GM18870 (cell line): ENCODE measurements around the gene TRPM4.
"Not testable (repeated sequence)": the region's sequence is repeated elsewhere in the genome, so short reads cannot be mapped to it uniquely, and the experiment has no call there.

Experiments
- ATAC-seq: cut with Tn5 transposase; IDR thresholded peaks from one replicate; pipeline ENCODE4 v1.9.1; 2021; ENCODE audit warnings: moderate library complexity; ENCODE audit not compliant: unreplicated experiment

TRPM4 gene

DNA sequence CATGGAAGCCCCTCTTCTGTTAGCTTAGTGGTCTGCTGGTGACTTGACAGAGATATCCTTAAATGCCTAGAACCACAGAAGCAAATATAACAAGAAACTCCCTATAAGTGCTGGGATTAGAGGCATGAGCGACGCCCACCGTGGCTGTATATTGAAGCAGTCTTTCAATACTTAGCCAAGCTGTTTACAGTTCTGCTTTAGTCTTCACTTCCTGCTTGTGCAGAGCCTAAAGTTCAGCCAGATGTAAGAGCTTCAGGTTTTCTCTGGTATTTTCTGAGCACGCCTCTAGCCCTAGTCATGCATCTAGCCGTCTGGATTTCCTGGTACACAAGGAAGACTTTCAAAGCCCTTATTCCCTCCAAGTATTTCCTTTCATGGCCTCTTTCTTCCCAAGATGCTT lies 28.5 kb downstream of the TRPM4 start:
- no peak for ATAC-seq

DNA sequence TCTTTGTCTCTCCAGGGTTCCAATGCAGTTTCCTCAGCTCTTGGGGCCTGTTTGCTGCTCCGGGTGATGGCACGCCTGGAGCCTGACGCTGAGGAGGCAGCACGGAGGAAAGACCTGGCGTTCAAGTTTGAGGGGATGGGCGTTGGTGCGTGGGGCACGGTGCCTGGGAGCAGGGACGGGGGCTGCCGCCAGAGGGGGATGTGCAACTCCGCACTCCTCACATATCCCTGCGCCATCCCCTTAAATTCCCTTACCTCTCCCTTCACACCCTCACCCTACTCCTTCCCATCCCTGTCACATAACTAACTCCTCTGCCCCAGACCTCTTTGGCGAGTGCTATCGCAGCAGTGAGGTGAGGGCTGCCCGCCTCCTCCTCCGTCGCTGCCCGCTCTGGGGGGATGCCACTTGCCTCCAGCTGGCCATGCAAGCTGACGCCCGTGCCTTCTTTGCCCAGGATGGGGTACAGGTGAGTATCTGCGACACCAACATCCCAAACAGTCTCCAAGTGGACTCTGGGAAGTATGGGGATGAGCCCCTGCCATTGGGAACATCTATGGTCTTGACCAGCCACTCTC lies 31.1 kb downstream of the TRPM4 start:
- ATAC-seq: no peak

DNA sequence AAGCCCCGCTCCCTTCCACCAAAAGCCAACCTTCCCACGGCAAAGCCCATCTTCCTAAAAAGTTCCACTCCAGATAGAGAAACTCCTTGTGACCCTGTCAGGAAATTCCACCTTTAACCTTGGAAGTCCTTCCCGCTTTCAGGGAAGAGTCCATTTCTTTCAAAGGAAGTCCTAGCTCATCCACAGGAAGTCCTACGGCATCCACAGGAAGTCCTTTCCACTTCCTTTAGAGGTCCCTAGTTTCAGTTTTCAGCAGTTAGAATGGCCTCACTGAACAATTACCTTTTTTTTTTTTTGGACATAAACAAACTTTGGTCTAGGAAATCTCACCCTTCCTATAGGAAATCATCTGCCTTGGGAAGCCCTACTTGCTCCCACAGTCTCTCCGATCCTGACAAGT lies 31.7 kb downstream of the TRPM4 start:
- ATAC-seq: no peak

DNA sequence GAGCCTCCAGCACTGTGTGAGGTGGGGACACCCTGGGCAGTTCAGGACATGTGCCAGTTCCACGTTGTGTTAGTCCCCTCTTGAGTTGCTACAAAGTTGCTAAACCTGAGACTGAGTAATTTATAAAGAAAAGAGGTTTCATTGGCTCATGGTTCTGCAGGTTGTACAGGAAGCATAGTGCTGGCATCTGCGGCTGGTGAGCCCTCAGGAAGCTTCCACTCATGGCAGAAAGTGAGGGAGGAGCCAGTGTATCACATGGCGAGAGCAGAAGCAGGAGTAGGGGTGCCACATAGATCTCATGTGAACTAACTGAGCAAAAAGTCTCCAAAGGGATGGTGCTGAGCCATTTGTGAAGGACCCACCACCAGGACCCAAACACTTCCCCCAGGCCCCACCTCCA lies 33.2 kb downstream of the TRPM4 start:
- no peak for ATAC-seq

DNA sequence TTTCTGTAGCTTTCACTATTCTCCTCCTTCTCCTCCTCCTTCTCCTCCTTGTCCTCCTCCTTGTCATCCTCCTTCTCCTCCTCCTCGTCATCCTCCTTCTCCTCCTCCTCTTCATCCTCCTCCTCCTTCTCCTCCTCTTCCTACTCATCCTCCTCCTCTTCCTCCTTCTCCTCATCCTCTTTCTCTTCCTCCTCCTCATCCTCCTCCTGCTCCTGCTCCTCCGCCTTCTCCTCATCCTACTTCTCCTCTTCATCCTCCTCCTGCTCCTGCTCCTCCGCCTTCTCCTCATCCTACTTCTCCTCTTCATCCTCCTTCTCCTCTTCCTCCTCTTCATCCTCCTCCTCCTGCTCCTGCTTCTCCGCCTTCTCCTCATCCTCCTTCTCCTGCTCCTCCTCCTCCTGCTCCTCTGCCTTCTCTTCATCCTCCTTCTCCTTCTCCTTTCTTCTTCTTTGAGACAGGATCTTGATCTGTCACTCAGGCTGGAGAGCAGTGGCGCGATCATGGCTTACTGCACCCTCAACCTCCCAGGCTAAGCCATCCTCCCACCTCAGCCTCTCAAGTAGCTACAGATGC lies 36.3 kb downstream of the TRPM4 start:
- ATAC-seq: no peak

DNA sequence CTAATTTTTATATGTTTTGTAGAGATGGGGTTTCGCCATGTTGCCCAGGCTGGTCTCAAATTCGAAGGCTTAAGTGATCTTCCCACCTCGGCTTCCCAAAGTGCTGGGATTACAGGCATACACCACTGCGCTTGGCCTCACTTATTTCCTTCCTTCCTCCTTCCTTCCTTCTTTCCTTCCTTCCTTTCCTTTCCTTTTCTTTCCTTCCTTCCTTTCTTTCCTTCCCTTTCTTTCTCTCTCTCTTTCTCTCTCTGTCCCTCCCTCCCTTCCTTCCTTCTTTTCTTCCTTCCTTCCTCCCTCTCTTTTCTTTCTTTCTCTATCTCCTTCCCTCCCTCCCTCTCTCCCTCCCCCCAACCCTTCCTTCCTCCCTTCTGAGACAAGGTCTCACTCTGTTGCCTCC lies 36.8 kb downstream of the TRPM4 start:
- ATAC-seq: no peak

DNA sequence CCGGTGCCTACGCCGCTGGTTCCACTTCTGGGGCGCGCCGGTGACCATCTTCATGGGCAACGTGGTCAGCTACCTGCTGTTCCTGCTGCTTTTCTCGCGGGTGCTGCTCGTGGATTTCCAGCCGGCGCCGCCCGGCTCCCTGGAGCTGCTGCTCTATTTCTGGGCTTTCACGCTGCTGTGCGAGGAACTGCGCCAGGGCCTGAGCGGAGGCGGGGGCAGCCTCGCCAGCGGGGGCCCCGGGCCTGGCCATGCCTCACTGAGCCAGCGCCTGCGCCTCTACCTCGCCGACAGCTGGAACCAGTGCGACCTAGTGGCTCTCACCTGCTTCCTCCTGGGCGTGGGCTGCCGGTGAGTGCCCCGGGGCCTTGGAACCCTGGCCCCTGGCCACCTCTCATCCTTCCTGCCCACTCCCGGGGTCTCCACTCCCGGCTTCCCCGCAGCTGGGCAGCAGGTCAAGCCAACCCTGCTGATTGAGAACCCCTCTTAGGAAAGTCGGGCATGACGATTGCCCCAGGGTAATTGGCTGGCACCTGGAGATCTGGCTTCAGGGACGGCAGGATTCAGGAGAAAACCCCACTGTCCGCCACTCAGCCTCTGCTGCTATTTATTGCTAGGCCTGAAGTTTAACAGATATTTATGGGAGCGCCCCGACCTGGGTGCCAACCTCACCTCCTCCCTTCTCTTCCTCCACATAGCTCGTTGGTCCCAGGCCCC lies 39.1 kb downstream of the TRPM4 start:
- ATAC-seq: no peak

DNA sequence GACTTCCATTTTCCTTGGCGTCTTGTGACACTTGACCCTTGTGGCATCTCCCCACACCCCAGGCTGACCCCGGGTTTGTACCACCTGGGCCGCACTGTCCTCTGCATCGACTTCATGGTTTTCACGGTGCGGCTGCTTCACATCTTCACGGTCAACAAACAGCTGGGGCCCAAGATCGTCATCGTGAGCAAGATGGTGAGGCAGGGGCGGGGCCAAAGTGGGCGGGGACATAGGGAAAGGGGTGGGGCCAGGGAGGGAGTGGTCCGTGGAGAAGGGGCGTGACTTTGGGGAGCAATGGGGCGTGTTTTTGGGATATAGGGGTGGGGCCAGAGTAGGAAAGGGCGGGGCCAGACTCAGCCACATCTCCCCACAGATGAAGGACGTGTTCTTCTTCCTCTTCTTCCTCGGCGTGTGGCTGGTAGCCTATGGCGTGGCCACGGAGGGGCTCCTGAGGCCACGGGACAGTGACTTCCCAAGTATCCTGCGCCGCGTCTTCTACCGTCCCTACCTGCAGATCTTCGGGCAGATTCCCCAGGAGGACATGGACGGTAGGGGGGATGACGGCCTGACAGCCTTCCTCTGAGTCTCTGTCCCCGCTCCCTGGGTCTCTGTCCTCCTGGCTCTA lies 42.8 kb downstream of the TRPM4 start:
- no peak for ATAC-seq

DNA sequence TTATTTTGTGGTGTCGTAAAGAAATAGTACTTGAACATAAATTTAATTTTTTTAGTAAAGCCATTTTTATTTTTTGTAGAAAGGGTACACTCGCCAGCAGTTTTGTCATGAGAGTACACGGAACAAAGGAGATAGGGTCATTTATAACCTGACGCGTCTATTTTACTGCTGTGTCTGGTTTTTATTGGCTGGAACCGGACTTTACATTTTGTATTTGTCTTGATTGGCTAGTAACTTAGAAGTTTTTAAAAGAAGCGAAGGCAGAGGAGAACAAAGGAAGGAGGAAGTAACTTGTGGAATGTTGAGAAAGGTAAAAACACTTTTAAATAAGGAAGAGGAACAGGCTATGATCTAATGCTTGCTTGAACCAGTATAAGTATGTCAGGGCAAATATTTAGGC lies 43.5 kb downstream of the TRPM4 start:
- no peak for ATAC-seq

DNA sequence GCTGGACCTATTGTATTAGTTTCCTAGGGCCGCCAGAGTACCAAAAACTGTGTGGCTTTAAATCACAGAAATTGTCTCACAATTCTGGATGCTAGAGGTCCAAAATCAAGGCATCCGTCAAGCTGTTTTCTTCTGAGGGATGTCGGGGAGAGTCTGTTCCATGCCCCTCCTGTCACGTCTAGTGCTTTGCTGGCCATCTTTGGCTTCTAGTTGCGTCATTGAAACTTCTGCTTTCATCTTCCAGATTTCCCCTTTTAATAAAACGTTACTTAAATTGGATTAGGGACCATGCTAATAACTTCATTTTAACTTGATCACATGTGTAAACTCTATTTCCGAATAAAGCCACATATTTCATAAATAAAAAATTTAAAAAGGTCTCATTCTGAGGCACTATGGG lies 47.5 kb downstream of the TRPM4 start:
- no peak for ATAC-seq

DNA sequence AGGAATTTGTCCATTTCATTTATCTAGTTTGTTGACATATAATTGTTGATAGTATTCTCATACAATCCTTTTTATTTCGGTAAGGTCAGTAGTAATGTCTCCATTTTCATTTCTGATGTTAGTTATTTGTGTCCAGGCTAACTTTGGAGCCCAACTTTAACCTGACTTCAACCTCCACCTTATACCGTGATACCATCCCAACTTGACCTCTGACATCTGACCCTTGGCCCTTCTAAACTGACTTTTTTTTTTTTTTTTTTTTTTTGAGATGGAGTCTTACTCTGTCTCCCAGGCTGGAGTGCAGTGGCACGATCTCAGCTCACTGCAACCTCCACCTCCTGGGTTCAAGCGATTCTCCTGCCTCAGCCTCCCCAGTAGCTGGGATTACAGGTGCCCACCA lies 51.9 kb downstream of the TRPM4 start:
- not testable (repeated sequence) for ATAC-seq

DNA sequence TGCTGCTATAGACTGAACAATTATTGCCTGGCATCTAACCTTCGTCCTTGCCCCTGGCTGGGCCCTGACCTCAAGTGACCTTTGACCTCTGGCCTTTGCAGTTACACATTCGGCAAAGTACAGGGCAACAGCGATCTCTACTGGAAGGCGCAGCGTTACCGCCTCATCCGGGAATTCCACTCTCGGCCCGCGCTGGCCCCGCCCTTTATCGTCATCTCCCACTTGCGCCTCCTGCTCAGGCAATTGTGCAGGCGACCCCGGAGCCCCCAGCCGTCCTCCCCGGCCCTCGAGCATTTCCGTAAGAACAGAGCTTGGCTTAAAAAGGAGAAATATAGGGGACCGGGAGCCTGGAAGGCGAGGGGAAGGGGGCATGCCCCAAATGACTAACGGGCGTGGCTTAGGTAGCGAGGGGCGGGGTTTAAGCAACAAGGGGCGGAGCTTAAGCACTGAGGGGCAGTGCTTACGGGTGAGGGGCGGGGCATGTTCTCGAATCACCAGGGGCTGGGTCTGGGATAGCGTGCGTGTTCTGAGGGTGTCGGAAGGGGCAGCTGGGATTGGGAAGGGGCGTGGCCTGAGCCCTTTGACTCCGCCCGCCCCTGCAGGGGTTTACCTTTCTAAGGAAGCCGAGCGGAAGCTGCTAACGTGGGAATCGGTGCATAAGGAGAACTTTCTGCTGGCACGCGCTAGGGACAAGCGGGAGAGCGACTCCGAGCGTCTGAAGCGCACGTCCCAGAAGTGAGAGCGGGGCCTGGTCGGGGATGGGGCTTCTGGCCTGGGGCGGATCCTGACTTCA lies 52.7 kb downstream of the TRPM4 start:
- no peak for ATAC-seq

DNA sequence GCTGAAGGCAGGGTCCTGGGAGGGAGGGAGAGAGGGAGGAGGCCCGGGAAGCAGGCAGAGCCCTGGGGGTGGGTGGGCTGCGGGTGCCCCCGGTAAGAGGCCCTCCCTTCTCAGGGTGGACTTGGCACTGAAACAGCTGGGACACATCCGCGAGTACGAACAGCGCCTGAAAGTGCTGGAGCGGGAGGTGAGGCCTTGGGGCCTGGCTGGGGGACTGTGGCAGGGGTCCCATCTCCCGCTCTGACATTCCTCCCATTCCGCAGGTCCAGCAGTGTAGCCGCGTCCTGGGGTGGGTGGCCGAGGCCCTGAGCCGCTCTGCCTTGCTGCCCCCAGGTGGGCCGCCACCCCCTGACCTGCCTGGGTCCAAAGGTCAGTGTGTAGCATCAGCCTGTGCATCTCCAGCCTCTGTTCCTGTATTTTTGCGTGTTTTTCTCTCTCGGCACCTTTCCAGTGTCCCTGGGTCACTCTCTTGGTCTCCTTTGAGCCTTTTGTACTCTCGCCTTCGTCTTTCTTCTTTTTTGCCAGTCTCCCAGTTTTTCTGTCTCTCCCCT lies 53.4 kb downstream of the TRPM4 start:
- ATAC-seq: no peak

DNA sequence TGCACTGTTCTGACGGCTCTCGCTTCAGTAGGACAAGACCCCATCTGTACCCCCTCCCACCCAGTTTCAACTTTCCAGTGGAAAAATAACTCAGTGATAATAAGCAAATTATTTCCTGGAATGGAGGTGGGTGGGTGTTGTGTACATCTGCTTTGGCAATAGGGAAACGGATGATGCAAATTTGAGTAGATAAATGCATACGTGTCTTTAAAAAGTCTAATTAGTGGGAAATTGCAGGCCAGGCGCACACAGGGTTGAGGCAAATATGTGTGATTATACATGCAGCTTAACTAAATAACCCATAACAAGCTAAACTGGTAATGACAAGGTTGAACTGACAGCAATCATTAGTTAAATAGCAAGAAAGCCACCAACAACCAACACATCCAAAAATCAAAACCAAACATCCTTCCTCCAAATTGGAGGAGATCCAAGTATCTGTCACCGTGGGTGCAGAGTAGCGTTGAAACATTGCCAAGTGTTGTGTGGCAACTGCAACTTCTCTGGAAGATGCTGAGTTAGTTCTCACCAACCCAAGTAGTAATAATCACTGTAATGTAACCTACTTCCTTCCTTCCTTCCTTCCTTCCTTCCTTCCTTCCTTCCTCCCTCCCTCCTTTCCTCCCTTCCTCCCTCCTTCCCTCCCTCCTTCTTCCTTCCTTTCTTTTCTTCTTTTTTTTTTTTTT lies 54.6 kb downstream of the TRPM4 start:
- no peak for ATAC-seq

DNA sequence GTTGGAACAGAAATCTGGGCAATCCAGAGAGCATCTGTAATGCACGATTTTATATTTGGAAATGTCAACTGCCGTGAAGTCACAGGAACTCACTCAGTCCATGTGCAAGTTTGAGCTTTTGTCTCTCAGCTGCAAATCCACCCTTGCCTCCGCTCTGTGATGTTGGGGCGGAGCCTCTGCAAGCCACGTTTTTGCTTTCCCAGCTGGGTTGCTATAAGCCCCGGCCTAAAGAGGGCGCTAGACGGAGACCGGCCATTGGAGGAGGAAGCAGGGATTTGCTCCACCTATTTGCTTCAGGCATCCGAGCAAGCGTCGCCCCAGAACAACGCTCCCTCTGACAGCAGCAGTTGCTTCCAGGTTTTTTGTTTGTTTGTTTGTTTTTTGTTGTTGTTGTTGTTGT lies 56.2 kb downstream of the TRPM4 start:
- no peak for ATAC-seq

DNA sequence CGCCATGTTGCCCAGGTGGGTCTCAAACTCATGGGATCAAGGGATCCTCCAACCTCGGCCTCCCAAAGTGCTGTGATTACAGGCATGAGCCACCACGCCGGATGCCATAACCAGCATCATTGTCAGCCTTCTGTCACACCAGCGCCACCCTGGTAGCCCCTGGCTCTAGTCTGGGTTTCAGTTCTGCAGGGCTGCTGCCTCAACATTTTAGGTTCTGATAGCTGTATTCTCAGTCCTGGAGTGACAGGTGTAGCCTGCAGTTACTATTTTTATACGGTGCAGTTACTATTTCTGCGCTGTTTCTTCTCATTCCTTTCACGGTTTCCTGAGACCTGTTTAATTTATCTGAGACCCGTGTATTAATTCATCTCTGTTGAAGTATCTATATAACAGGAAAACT lies 57.1 kb downstream of the TRPM4 start:
- ATAC-seq: no peak

DNA sequence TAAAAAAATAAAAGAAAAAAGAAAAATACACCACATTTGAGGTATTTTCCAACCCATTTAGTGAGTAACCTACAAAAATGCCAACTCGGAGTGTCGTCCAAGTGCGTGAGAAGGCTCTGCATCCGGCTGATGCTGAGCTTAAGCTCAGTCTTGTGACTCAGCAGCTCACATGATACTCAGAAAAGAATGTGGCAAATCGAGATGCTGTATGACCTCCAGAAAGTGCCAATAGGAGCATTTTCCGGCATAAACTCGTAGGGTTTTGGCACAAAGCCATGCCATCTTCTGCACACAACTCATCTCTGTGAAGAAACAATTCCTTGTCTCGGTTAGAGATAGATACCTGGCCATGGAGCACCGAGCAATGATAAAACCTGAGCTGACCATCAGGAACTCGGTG lies 58.5 kb downstream of the TRPM4 start:
- no peak for ATAC-seq

DNA sequence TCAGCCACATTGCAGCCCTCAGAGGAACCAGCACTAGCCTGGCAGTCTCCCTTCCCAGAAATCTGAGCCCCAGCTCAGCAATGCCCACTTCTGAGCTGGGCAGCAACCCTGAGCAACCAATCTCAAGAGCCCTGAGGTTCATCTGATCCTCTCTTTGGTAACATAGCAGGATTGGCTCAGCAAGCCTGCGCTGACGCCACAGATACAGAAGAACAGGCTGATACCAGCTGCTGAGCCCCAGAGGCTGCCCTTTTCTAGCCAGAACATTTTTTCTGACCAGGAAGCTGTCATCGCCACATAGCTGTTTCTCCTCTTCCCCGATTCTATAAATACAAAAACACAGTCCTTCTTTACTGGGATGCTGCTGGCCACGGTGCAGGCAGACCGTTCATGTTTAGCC lies 59.8 kb downstream of the TRPM4 start:
- no peak for ATAC-seq

DNA sequence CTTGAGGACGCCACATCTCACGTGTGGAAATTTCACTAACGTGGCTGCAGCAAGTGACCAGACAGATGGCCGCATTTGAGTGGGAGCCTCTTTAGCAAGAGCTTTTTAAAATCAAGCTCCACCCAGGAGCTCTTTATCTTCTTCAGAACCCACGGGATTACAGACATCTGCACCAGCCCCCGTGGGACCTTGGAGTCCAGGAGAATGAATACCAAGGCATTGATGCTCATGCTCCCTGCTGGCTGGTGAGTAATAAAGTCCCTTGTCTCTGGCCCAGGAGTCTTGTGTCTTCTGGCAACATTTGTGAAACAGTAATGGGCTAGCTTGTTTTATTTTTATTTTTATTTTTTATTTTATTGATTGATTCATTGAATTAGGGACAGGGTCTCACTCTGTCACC lies 64.4 kb downstream of the TRPM4 start:
- ATAC-seq: no peak

DNA sequence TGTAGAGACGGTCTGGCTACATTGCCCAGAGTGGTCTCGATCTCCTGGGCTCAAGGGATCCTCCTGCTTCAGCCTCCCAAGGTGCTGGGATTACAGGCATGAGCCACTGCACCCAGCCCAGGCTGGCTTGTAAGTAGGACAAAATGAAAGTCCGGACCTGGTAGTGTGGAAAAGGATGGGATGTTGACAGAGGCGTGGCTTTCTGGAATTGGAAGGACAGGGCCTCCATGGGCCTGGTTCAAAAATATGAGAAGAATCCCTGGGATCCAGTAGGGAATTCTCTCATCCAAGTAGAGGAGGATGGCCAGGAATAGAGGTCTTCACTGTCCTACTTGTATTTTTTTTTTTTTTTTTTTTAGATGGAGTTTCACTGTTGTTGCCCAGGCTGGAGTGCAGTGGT lies 64.9 kb downstream of the TRPM4 start:
- no peak for ATAC-seq

DNA sequence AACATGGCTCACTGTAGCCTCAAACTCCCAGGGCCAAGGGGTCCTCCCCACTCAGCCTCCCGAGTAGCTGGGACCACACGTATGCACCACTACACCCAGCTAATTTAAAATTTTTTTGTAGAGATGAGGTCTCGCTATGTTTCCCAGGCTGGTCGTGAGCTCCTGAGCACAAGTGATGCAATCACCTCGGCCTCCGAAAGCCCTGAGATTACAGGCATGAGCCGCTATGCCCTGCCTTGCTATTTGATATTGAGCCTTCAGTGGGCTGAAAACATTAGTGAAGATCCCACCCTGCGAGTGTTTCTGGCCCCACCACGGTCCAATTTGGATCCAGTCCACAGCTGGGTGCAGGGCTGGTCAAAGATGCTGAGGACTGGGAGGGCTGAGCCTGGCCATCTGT lies 65.9 kb downstream of the TRPM4 start:
- ATAC-seq: no peak
